Frontal cortex (tissue), 4 donors: ENCODE data around the gene SAPCD1. TPM values are rescaled to one million over a fixed set of nuclear protein-coding genes. Genes with fewer than 3 reads are reported as not detected.

ENCODE experiments used
- DNase-seq, 2 donors: peaks; one replicate each; pipeline ENCODE4 v3.0.0; 2012; ENCODE audit warnings: low spot score in 2 of 2
- FAIRE-seq: peaks from 2 replicates; lab custom pipeline; 2012; peaks lifted over from hg19 to GRCh38; lab: Jason Lieb, UNC
- total RNA-seq: library from RNA; depleted of rRNA; stranded (reverse); fragments of >200 nt; gene quantifications from one replicate; pipeline ENCODE4 v1.2.3, GENCODE V29; 2014
- donor health status: control.
- donor health status: control.
- donor health status: control.

Gene SAPCD1
- total RNA-seq, 1 donor from 2014 or later: 0.82 TPM

GRCh38 chr6:31744422-31744821 lies 18.0 kb upstream of the SAPCD1 start:
- FAIRE-seq (no peak), DNase-seq (no peak)

GRCh38 chr6:31749301-31750036 lies 13.0 kb upstream of the SAPCD1 start:
- DNase-seq: no peak
- FAIRE-seq: no peak

- no peak for DNase-seq
- FAIRE-seq: no peak
These were observed 11.9 kb upstream of the SAPCD1 start for GRCh38 chr6:31750411-31751022.

GRCh38 chr6:31752739-31753319 lies 9.6 kb upstream of the SAPCD1 start:
- DNase-seq: no peak
- FAIRE-seq: no peak

- DNase-seq: no peak
- no peak for FAIRE-seq
These were observed 4.2 kb upstream of the SAPCD1 start for GRCh38 chr6:31758281-31758680.

- DNase-seq: no peak
- no peak for FAIRE-seq
These were observed 1.7 kb upstream of the SAPCD1 start for GRCh38 chr6:31760790-31761189.

GRCh38 chr6:31761343-31761742 lies 1.1 kb upstream of the SAPCD1 start:
- no peak for FAIRE-seq

GRCh38 chr6:31762878-31763618 lies 592 bp downstream of the SAPCD1 start:
- FAIRE-seq (no peak), DNase-seq (no peak)

More at GRCh38 chr6:31761343-31761742, 1.1 kb upstream of the SAPCD1 start:
- DNase-seq: no peak

- FAIRE-seq: no peak
- peak in 1 of 2 donors; percentile 62 for DNase-seq
These were observed 1.1 kb downstream of the SAPCD1 start for GRCh38 chr6:31763619-31763940.

- FAIRE-seq: no peak
- DNase-seq: no peak
These were observed 1.7 kb downstream of the SAPCD1 start for GRCh38 chr6:31764198-31764597.

GRCh38 chr6:31765559-31765909 lies 3.1 kb downstream of the SAPCD1 start:
- DNase-seq (no peak), FAIRE-seq (no peak)

- FAIRE-seq (no peak), DNase-seq (no peak)
These were observed 3.7 kb downstream of the SAPCD1 start for GRCh38 chr6:31765910-31766794.

GRCh38 chr6:31767096-31767645 lies 4.7 kb downstream of the SAPCD1 start:
- no peak for DNase-seq
- no peak for FAIRE-seq

- FAIRE-seq (no peak), DNase-seq (no peak)
These were observed 6.2 kb downstream of the SAPCD1 start for GRCh38 chr6:31768363-31769257.

- no peak for FAIRE-seq
- DNase-seq: peak in 1 of 2 donors; percentile 65
These were observed 7.4 kb downstream of the SAPCD1 start for GRCh38 chr6:31769684-31770371.

- no peak for FAIRE-seq
- DNase-seq: no peak
These were observed 8.4 kb downstream of the SAPCD1 start for GRCh38 chr6:31770860-31771259.

- DNase-seq (no peak), FAIRE-seq (no peak)
These were observed 9.5 kb downstream of the SAPCD1 start for GRCh38 chr6:31771992-31772358.

- FAIRE-seq (no peak), DNase-seq (no peak)
These were observed 12.7 kb downstream of the SAPCD1 start for GRCh38 chr6:31775184-31775583.
